ENCODE results near the gene UBE2I. TPM values are rescaled to one million over a fixed set of nuclear protein-coding genes. Genes with fewer than 3 reads are reported as not detected.

Gene UBE2I
- total RNA-seq, 1 experiment from 2014 or later = 361 TPM

DNA sequence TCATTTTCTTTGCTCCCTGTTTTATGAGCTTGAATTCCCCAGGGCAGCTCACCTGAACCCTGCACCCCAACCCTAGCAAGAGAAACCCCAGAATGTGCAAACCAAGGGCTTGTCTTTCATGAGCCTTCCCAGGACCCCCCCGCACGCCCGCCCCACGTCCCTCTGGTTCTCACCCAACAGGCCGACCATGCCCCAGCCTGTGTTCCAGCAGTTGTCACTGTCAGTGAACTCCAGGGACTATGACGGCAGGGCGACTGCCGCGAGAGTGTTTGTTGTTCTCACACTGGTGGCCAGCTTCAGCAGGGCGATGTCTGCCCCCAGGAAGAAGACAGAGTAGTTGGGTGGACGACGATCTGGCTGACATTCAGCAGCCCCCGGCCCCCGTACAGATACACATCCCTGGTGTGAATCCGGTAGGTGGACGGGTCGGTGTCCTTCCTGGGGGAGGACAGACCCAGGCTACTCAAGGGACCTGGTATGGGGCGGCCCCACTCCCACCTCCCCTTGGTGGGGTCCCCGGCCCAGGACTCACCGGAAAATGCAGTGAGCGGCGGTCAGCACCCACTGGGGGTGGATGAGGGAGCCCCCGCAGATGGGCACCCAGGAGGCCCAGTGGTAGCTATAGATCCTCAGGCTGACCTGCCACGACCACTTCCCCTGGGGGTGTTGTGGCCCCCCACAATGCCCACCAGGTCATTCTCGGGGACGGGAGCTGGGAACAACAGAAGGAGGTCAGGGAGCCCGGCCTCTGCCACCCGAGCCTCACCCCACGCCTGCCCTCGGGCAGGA is 33.5 kb upstream of the UBE2I start:
- Histone ChIP-seq H3K9me3 (ENCODE audit: low read depth, low read length, poor library complexity, severe bottlenecking) (no peaks in the 10 kb centered on the region), H3K36me3 (ENCODE audit: insufficient read depth, low read length, poor library complexity, severe bottlenecking) (no peaks in the 10 kb centered on the region), H3K4me3 (ENCODE audit: low read depth, low read length, poor library complexity, severe bottlenecking) (no peak overlapping the region), H3K4me1 (ENCODE audit: insufficient read depth, low read length, poor library complexity, severe bottlenecking) (peaks cover 26% of the 10 kb centered on the region), H3K27ac (ENCODE audit: low read depth, low read length, poor library complexity, severe bottlenecking) (no peak overlapping the region), H3K27me3 (replicated peaks; ENCODE audit: insufficient read depth, low read depth, low read length, poor library complexity) (no peaks in the 10 kb centered on the region)
- intact Hi-C loops (cut with micrococcal nuclease; ENCODE audit: unreplicated experiment) = no loop called here
- no peak for DNase-seq (ENCODE audit: low spot score)
- TF ChIP-seq EZH2 (IDR thresholded peaks at IDR 0.05; ENCODE audit: borderline replicate concordance, low read depth, low read length, poor library complexity, severe bottlenecking) = no peak
- TF ChIP-seq, protein P1, sequence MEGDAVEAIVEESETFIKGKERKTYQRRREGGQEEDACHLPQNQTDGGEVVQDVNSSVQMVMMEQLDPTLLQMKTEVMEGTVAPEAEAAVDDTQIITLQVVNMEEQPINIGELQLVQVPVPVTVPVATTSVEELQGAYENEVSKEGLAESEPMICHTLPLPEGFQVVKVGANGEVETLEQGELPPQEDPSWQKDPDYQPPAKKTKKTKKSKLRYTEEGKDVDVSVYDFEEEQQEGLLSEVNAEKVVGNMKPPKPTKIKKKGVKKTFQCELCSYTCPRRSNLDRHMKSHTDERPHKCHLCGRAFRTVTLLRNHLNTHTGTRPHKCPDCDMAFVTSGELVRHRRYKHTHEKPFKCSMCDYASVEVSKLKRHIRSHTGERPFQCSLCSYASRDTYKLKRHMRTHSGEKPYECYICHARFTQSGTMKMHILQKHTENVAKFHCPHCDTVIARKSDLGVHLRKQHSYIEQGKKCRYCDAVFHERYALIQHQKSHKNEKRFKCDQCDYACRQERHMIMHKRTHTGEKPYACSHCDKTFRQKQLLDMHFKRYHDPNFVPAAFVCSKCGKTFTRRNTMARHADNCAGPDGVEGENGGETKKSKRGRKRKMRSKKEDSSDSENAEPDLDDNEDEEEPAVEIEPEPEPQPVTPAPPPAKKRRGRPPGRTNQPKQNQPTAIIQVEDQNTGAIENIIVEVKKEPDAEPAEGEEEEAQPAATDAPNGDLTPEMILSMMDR (conservative IDR thresholded peaks at IDR 0.05; ENCODE audit: low read depth, low read length) = no peak
- BruUV-seq (replicated peaks) = no TSS peak
- POLR2A ChIA-PET (ENCODE audit: low non-redundant PET) = no interaction called here
- CTCF ChIA-PET = no interaction called here

DNA sequence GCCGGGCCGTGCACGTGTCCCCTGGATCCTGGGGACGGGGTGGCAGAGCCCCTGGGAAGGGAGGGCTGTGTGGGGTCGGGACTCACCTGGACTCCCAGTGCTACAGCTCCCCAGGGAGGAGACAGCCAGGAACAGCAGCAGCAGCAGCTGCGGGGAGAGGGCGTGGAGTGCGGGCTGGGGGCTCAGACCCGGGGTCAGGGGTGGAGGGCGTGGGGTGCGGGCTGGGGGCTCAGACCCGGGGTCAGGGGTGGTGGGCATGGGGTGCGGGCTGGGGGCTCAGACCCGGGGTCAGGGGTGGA is 32.9 kb upstream of the UBE2I start:
- intact Hi-C loops (cut with micrococcal nuclease; ENCODE audit: unreplicated experiment) = no loop called here
- H3K4me3 ChIP-seq (ENCODE audit: low read depth, low read length, poor library complexity, severe bottlenecking) = no peak overlapping the region
- no peaks in the 10 kb centered on the region for H3K9me3 ChIP-seq (ENCODE audit: low read depth, low read length, poor library complexity, severe bottlenecking)
- peaks cover 21% of the 10 kb centered on the region for H3K4me1 ChIP-seq (ENCODE audit: insufficient read depth, low read length, poor library complexity, severe bottlenecking)
- no peak for DNase-seq (ENCODE audit: low spot score)
- BruUV-seq (replicated peaks) = no TSS peak
- TF ChIP-seq, protein P1 (conservative IDR thresholded peaks at IDR 0.05; ENCODE audit: low read depth, low read length) = no peak
- no peak for TF ChIP-seq EZH2 (IDR thresholded peaks at IDR 0.05; ENCODE audit: borderline replicate concordance, low read depth, low read length, poor library complexity, severe bottlenecking)
- ChIA-PET POLR2A (ENCODE audit: low non-redundant PET) (no interaction called here), CTCF (no interaction called here)
- H3K36me3 ChIP-seq (ENCODE audit: insufficient read depth, low read length, poor library complexity, severe bottlenecking) = no peaks in the 10 kb centered on the region
- H3K27ac ChIP-seq (ENCODE audit: low read depth, low read length, poor library complexity, severe bottlenecking) = no peak overlapping the region
- no peaks in the 10 kb centered on the region for H3K27me3 ChIP-seq (replicated peaks; ENCODE audit: insufficient read depth, low read depth, low read length, poor library complexity)

DNA sequence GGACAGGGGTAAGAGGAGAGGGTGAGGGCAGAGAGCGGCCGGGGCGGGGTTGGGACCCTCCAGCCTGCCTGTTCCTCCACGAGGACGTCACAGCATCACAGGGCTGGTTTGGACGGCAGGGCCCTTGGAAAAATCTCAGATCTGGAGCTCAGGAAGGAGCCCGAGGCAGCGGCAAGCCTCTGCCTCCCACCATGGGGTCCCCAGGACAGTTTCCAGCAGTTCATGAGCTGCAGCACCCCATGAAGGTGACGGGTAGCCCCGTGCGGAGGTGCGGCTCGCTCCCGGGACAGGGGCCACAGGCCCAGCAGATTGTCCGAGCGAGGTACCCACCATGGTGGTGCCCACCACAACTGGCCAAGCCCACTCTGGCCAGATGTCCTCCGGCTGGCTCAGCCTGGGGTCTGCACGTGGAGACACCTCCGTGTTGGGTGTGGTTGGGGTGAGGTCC is 32.3 kb upstream of the UBE2I start:
- CTCF ChIA-PET = no interaction called here
- H3K36me3 ChIP-seq (ENCODE audit: insufficient read depth, low read length, poor library complexity, severe bottlenecking) = no peaks in the 10 kb centered on the region
- no peak for DNase-seq (ENCODE audit: low spot score)
- peaks cover 14% of the 10 kb centered on the region for H3K4me1 ChIP-seq (ENCODE audit: insufficient read depth, low read length, poor library complexity, severe bottlenecking)
- H3K27me3 ChIP-seq (replicated peaks; ENCODE audit: insufficient read depth, low read depth, low read length, poor library complexity) = no peaks in the 10 kb centered on the region
- intact Hi-C loops (cut with micrococcal nuclease; ENCODE audit: unreplicated experiment) = no loop called here
- no peak overlapping the region for H3K4me3 ChIP-seq (ENCODE audit: low read depth, low read length, poor library complexity, severe bottlenecking)
- H3K27ac ChIP-seq (ENCODE audit: low read depth, low read length, poor library complexity, severe bottlenecking) = no peak overlapping the region
- TF ChIP-seq EZH2 (IDR thresholded peaks at IDR 0.05; ENCODE audit: borderline replicate concordance, low read depth, low read length, poor library complexity, severe bottlenecking) = no peak
- TF ChIP-seq, protein P1 (conservative IDR thresholded peaks at IDR 0.05; ENCODE audit: low read depth, low read length) = no peak
- no TSS peak for BruUV-seq (replicated peaks)
- H3K9me3 ChIP-seq (ENCODE audit: low read depth, low read length, poor library complexity, severe bottlenecking) = no peaks in the 10 kb centered on the region
- POLR2A ChIA-PET (ENCODE audit: low non-redundant PET) = no interaction called here

All from A673 (cell line).